Fibroblast of the aortic adventitia (primary cell): ENCODE measurements around the gene UNC5C. TPM values are rescaled to one million over a fixed set of nuclear protein-coding genes. Genes with fewer than 3 reads are reported as not detected.
A peak's percentile ranks its signal among the peaks of the same experiment; 100 is the strongest.

ENCODE experiments used
- DNase-seq: peaks from one replicate; pipeline ENCODE4 v3.0.0-alpha.2; 2010; ENCODE audit warnings: low read depth
- H3K4me3 ChIP-seq: 2 replicates; pipeline ENCODE4 v1.5.1; 2011; ENCODE audit warnings: low read depth, mild to moderate bottlenecking, control low read depth, low read length, moderate library complexity
- CTCF ChIP-seq: IDR thresholded peaks from 2 replicates; pipeline ENCODE4 v1.5.1; 2011; ENCODE audit warnings: mild to moderate bottlenecking, low read length, control low read depth, inconsistent platforms; ENCODE audit not compliant: insufficient read depth
- total RNA-seq: library from RNA; depleted of rRNA; stranded (reverse); fragments of >200 nt; gene quantifications from 2 replicates; pipeline ENCODE4 v1.2.3, GENCODE V29; 2012; ENCODE audit warnings: low replicate concordance

The UNC5C gene
- total RNA-seq, 1 donor = 2.2 TPM

- no peak for DNase-seq
- H3K4me3 ChIP-seq = no peak overlapping the region
- no peak for TF ChIP-seq CTCF
Measured at GRCh38 chr4:95362066-95362465, 186.7 kb downstream of the UNC5C start.

- no peak overlapping the region for H3K4me3 ChIP-seq
- DNase-seq = no peak
- no peak for TF ChIP-seq CTCF
Measured at GRCh38 chr4:95361696-95361965, 187.1 kb downstream of the UNC5C start.

- TF ChIP-seq CTCF = no peak
- DNase-seq = no peak
- H3K4me3 ChIP-seq = no peak overlapping the region
Measured at GRCh38 chr4:95360906-95361695, 187.7 kb downstream of the UNC5C start.

GRCh38 chr4:95360256-95360903 is 188.4 kb downstream of the UNC5C start:
- no peak for TF ChIP-seq CTCF
- DNase-seq = no peak
- H3K4me3 ChIP-seq = no peak overlapping the region

- H3K4me3 ChIP-seq = no peak overlapping the region
- DNase-seq = no peak
- no peak for TF ChIP-seq CTCF
Measured at GRCh38 chr4:95358421-95358820, 190.4 kb downstream of the UNC5C start.

GRCh38 chr4:95355021-95355420 is 193.8 kb downstream of the UNC5C start:
- peak; percentile 3 for DNase-seq
- TF ChIP-seq CTCF = no peak

GRCh38 chr4:95348418-95348817 is 200.4 kb downstream of the UNC5C start:
- no peak for TF ChIP-seq CTCF
- no peak overlapping the region for H3K4me3 ChIP-seq

More at GRCh38 chr4:95355021-95355420, 193.8 kb downstream of the UNC5C start:
- no peak overlapping the region for H3K4me3 ChIP-seq

More at GRCh38 chr4:95348418-95348817, 200.4 kb downstream of the UNC5C start:
- no peak for DNase-seq
